Loucy (cell line): Measurements from ENCODE around the gene CSNK2A1.
A peak's percentile ranks its signal among the peaks of the same experiment; 100 is the strongest.

Source experiments
- H2AFZ ChIP-seq: fragments of 200-600 bp; sonication (generic); 2 replicates; pipeline ENCODE4 v1.6.0; 2016; ENCODE audit warnings: antibody characterized with exemption, mild to moderate bottlenecking, low read length, moderate library complexity
- H3F3A ChIP-seq: fragments of 200-600 bp; 2 replicates; pipeline ENCODE4 v1.6.0; 2016; ENCODE audit warnings: antibody characterized with exemption, low read depth, mild to moderate bottlenecking
- H3K27me3 ChIP-seq: fragments of 200-600 bp; sonication (generic); 2 replicates; pipeline ENCODE4 v1.6.1; 2014; ENCODE audit warnings: low read length, mild to moderate bottlenecking; ENCODE audit not compliant: insufficient read depth, poor library complexity, severe bottlenecking
- H3K36me3 ChIP-seq: fragments of 200-600 bp; sonication (generic); 2 replicates; pipeline ENCODE4 v1.6.1; 2016; ENCODE audit warnings: low read length; ENCODE audit not compliant: insufficient read depth
- H3K4me1 ChIP-seq: fragments of 200-600 bp; sonication (generic); 2 replicates; pipeline ENCODE4 v1.5.1; 2014; ENCODE audit warnings: low read length, mild to moderate bottlenecking; ENCODE audit not compliant: insufficient read depth, poor library complexity, severe bottlenecking
- H3K4me2 ChIP-seq: fragments of 200-600 bp; sonication (generic); 2 replicates; pipeline ENCODE4 v1.6.0; 2014; ENCODE audit warnings: antibody characterized with exemption, low read length, low read depth, mild to moderate bottlenecking; ENCODE audit not compliant: poor library complexity, severe bottlenecking
- H3K4me3 ChIP-seq: fragments of 200-600 bp; sonication (generic); 2 replicates; pipeline ENCODE4 v1.5.1; 2014; ENCODE audit warnings: low read length, mild to moderate bottlenecking, mixed read lengths; ENCODE audit not compliant: poor library complexity, severe bottlenecking
- H3K79me2 ChIP-seq: fragments of 200-600 bp; sonication (generic); 2 replicates; pipeline ENCODE4 v1.6.1; 2014; ENCODE audit warnings: low read length; ENCODE audit not compliant: insufficient read depth
- H3K9ac ChIP-seq: fragments of 200-600 bp; sonication (generic); 2 replicates; pipeline ENCODE4 v1.6.0; 2014; ENCODE audit warnings: mild to moderate bottlenecking, low read depth, low read length, moderate library complexity; ENCODE audit not compliant: poor library complexity, severe bottlenecking
- H3K9me2 ChIP-seq: fragments of 200-600 bp; sonication (generic); replicated peaks from 2 replicates; pipeline ENCODE4 v1.6.1; 2016; ENCODE audit warnings: low read depth, low read length, mixed read lengths
- H3K9me3 ChIP-seq: fragments of 200-600 bp; sonication (generic); 2 replicates; pipeline ENCODE4 v1.6.1; 2014; ENCODE audit warnings: mild to moderate bottlenecking, antibody characterized with exemption, low read length, low read depth; ENCODE audit not compliant: insufficient read depth
- H4K20me1 ChIP-seq: fragments of 200-600 bp; sonication (generic); 2 replicates; pipeline ENCODE4 v1.6.0; 2014; ENCODE audit warnings: antibody characterized with exemption, low read length, mild to moderate bottlenecking; ENCODE audit not compliant: insufficient read depth, poor library complexity, severe bottlenecking
- CTCF ChIP-seq: fragments of 200-600 bp; sonication (generic); conservative IDR thresholded peaks from 2 replicates; pipeline ENCODE4 v1.5.1; 2014; ENCODE audit warnings: mild to moderate bottlenecking, antibody characterized with exemption, low read length
- EZH2phosphoT487 ChIP-seq: fragments of 200-600 bp; IDR thresholded peaks from 2 replicates; pipeline ENCODE4 v1.6.1; 2018; ENCODE audit warnings: antibody characterized with exemption, mild to moderate bottlenecking, moderate library complexity, borderline replicate concordance

CSNK2A1 gene

GRCh38 chr20:481167-481566, 62.4 kb downstream of the CSNK2A1 start:
- H3K36me3 ChIP-seq, result peaks cover 67% of the 10 kb centered on the region; the same call in 1 of the 2 replicates
- peaks cover 14% of the 10 kb centered on the region for H3K4me1 ChIP-seq
- no peaks in the 10 kb centered on the region for H3K9me2 ChIP-seq
- no peaks in the 10 kb centered on the region for H3K27me3 ChIP-seq
- H3K4me3 ChIP-seq, result no peak overlapping the region
- H2AFZ ChIP-seq, result no peak overlapping the region
- H3F3A ChIP-seq, result no peaks in the 10 kb centered on the region
- peaks cover 12% of the 10 kb centered on the region for H4K20me1 ChIP-seq
- no peaks in the 10 kb centered on the region for H3K9me3 ChIP-seq
- no peak overlapping the region for H3K9ac ChIP-seq
- TF ChIP-seq EZH2phosphoT487 (no peak), CTCF (no peak)
- peak overlapping the region; percentile 7 for H3K4me2 ChIP-seq
- no peaks in the 10 kb centered on the region for H3K79me2 ChIP-seq

- peaks cover 60% of the 10 kb centered on the region; the same call in 1 of the 2 replicates for H3K36me3 ChIP-seq
- TF ChIP-seq CTCF (no peak), EZH2phosphoT487 (no peak)
- no peak overlapping the region for H3K9ac ChIP-seq
These were observed 63.5 kb downstream of the CSNK2A1 start for GRCh38 chr20:480044-480443.

GRCh38 chr20:479487-479886, 64.1 kb downstream of the CSNK2A1 start:
- Histone ChIP-seq H3K4me1 (peaks cover 14% of the 10 kb centered on the region), H3F3A (no peaks in the 10 kb centered on the region), H3K4me2 (no peak overlapping the region), H3K79me2 (no peaks in the 10 kb centered on the region), H3K4me3 (no peak overlapping the region), H2AFZ (no peak overlapping the region), H4K20me1 (peaks cover 12% of the 10 kb centered on the region), H3K9me3 (no peaks in the 10 kb centered on the region), H3K36me3 (peaks cover 58% of the 10 kb centered on the region; the same call in 1 of the 2 replicates), H3K9me2 (no peaks in the 10 kb centered on the region), H3K27me3 (no peaks in the 10 kb centered on the region), H3K9ac (no peak overlapping the region)
- TF ChIP-seq EZH2phosphoT487, result no peak
- no peak for TF ChIP-seq CTCF

More at GRCh38 chr20:480044-480443, 63.5 kb downstream of the CSNK2A1 start:
- no peaks in the 10 kb centered on the region for H3K9me2 ChIP-seq
- H3F3A ChIP-seq, result no peaks in the 10 kb centered on the region
- H3K4me3 ChIP-seq, result no peak overlapping the region
- no peaks in the 10 kb centered on the region for H3K27me3 ChIP-seq
- H4K20me1 ChIP-seq, result peaks cover 12% of the 10 kb centered on the region
- H2AFZ ChIP-seq, result no peak overlapping the region
- H3K9me3 ChIP-seq, result no peaks in the 10 kb centered on the region
- no peak overlapping the region for H3K4me2 ChIP-seq
- no peaks in the 10 kb centered on the region for H3K79me2 ChIP-seq
- H3K4me1 ChIP-seq, result peaks cover 14% of the 10 kb centered on the region
